GM15510 (cell line): ENCODE data around the gene RD3L.

ENCODE experiments used
- POLR2A ChIP-seq: IDR thresholded peaks from 3 replicates; pipeline ENCODE4 v1.6.1; 2011; ENCODE audit warnings: borderline replicate concordance; ENCODE audit not compliant: insufficient read length; ENCODE audit errors: extremely low read depth

Gene RD3L

DNA sequence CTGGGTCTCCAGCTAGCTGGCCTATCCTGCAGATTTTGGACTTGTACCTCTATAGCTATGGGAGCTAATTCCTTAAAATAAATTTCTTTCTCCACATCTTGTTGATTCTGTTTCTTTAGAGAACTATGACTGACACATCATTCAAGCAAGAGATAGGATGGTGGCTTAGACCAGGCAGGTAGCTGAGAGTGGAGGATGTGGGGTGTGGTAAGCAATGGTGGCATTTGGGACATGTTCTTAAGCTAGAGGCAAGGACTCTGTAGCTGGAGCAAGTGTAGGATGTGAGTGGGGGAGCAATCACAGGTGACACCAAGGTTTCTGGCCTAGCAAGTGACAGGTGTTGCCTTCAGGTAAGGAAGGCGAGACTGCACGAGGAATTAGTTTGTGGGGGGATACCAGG, 7.2 kb downstream of the RD3L start:
- no peak for TF ChIP-seq POLR2A

DNA sequence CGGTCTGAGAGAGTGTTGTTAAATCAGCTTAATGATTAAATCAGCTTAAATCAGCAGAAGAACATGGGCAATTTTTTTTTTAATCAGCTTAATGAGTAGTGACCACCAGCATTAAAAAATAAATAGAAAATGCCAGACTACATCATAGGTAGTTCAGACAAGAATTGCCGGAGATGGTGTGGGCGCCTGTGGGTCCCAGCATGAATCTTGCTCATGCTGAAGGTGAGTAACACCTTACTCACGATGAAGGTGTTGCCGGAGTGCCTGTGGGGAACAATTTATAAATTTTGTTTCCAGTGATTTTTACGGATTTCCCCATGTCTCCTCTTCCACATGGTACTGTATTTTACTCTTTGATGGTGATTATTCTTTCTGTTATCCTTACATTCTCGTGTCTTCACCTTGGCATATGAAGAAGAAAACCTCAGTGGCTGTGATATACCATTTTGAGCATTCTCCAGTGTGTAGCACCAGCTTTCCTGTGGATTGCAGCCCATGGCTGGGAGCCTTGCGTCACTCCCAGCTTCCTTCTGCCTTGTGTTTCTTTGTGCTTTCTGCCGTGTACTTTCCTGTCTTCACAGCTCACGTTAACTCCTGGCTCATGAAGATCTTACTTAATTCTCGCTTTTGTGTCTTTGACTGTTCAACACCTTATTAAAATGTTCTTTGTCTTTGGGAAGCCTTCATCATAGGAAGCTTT, 9.4 kb downstream of the RD3L start:
- no peak for TF ChIP-seq POLR2A

DNA sequence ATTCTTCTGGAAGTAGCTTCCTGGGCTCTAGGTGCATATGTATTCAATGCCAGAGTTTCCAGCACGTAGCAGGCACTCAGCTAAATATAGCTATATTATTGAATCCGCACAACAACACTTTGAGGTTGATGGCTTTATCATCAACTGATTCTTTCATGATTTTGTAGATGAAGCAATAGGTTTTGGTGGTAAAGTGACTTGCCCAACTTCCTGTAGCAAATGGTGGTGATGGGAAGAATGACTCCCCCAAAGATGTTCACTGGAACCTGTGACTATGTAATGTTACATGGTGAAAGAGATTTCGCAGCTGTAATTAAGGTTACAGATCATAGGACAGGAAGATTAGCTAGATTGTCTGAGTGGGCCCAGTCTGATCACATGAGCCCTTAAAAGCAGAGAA, 10.9 kb downstream of the RD3L start:
- TF ChIP-seq POLR2A = no peak

DNA sequence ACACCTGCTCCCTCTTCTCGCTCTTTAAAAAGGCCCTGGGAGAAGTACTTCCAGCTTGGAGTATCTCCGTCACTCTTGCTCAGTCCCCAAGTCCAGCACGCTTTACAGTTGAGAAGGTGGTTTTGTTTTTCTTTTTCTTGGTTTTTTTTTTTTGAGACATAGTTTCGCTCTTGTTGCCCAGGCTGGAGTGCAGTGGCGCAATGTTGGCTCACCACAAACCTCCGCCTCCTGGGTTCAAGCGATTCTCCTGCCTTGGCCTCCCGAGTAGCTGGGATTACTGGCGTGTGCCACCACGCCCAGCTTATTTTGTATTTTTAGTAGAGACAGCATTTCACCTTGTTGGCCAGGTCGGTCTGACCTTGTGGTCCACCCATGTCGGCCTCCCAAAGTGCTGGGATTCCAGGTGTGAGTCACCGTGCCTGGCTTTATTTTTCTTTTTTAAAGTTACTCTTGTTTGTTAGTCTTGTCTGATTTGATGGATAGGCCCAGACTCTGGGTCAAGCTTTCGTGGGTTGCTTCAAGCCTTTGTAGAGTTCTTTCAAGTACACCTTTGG, 12.2 kb downstream of the RD3L start:
- TF ChIP-seq POLR2A = no peak

DNA sequence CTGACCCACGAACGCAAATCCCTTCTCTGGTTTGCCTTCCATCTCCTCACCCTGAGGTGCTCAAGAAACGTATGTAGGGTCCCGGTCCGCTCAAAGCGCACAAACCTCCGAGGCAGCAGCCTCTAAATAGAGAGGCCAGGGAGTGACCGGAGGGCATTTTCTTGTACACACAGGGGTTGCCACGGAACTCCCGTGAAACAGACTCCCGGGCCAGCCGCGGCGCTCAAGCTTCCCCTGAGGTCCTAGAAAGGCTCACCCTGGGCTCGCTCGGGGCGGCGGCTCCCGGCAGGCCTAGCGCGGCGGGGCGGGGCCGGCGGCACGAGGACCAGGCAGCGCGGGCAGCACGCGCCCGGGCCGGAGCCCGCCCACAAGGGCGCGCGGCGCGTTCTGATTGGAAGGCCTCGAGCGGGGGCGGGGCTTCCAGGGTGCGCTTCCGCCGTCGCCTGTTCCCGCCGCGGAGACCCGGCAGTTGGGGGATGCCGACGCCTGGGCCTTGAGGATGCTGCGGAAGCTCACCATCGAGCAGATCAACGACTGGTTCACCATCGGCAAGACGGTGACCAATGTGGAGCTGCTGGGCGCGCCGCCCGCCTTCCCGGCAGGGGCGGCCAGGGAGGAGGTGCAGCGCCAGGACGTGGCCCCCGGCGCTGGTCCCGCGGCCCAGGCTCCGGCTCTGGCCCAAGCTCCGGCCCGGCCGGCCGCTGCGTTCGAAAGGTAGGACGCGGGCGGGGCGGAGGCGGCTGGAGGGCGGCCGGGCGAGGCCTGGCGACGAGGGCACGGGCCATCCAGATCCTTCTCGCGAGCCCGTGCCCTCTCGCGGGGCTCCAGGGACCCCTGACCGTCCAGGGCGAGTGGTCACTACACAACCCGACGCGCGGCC, 14.1 kb downstream of the RD3L start, which contains the start of gene TDRD9:
Gene TDRD9 (plus strand): TSS at position 446 of the 880 bp plus-strand sequence. CDS start 54 bp downstream, at position 500.
- TF ChIP-seq POLR2A = no peak

DNA sequence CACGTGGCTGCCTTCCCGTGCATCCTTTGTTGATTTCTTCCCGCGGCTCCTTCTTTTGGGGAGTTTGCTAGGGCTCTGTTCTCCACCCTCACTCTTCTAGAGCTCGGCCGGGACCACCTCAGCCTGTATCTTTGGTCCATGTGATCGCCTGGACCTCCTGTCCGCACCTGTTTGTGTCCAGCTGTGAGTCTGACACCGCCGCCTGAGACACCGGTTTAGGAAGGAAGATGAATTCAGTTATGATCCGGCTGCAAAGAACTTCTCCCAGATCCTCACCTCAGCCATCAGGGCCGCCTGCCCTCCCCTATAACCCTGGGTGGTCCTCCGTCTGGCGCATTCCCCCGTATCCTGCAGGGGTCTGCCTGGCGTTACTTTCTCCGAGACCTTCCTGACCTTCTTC, 14.8 kb downstream of the RD3L start:
- TF ChIP-seq POLR2A = no peak

DNA sequence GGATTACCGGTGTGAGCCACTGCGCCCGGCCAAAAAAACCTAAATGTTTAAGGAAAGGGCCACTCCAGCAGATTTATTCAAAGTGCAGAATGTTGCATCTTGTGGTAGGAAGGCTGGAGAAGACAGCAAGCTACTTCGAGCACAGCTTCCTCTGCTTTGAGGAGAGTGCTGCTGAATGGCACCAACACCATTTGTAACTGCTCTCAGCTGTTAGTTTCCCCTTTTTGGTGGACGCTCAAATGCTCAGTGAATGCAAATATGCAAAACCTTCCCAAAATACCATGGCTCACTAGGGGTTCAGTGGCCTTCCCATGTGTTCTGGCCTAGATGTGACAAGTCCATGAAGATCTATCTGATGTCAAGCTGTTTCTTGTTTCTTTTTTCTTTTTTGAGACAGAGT, 17.0 kb downstream of the RD3L start:
- TF ChIP-seq POLR2A = no peak

DNA sequence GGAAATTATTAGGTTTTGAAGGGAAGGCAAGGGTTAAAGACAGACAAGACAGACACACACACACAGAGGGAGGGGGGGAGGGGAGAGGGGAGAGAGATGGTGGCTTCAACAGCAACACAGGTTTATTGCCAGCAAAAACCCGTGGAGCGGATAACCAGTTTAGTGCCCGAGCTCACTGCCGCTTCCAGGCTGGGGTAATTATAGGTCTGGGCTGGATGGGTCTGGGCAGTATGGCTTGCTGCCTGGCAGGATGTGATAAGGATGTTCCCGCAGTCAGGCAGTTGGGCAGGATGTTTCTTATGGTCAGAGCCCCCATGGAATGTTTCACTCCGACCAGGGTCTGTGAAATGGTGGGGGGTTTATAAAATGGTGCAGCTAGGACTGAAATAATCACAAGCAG, 18.5 kb downstream of the RD3L start:
- no peak for TF ChIP-seq POLR2A

DNA sequence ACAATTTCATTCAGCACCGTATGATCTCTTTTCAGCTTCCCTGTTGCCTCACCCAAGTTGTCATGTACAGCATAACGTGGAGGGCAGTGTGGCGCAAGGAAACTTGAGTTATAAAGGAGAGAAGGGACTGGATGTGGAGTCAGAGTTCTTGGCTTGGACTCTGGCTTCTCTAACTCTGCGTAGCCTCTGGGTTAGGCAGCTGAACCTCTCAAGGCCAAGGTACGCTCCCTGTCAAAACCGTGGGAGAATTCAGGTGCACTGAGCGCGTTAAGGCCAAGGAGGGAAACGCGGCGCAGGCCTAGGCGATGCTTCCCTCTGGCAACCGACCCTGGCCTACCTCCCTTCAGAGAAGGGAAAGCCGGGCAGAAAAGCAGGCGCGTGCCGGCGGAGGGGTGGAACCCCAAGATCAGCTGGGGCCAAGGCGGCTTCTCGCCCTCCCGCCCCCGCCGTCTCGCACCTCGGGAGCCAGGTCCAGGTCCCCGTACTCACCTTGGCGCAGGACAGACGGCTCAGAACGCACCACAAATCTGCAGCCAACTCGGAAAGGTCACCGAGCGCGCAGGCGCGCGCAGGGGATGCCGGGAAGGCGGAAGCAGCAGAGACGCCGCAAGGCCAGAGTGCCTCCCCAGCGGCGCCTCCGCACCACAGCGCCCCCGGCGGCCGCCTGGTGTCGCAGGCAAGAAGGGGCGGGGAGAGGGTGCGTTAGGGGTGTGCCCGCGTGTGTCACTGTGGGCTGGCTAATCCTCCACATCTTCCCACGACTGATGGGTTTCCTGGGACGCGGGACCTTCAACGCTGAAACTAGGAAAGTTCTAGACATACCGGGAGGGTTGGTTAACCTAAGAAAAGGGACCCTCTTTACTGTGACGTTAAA, 21.1 kb downstream of the RD3L start:
- TF ChIP-seq POLR2A = peak; percentile 88

DNA sequence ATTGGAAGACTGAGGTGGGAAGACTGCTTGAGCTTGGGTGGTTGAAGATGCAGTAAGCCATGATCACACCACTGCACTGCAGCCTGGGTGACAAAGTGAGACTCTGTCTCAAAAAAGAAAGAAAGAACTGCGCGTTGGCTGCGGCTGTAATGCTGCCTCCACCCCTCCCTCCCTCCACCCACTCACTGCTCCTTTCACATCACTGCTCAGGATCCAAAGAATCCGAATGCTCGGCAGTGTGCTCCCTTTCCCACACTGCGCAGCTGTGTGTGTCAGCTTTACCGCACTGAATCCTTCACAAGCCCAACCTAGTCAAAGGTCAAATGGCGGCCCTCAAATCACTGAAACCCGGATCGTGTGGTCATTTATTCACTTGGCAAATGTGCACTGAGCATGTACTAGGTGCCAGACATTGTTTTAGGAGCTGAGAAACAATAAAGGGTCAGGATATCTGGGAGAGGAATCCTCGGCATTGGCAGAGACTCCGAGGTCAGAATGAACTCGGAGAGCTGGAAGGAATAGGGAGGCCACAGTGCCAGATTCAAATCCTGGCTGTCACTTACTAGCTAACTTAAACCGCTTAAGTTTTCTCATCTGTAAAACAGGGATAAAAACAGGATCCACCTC, 25.6 kb downstream of the RD3L start:
- TF ChIP-seq POLR2A = no peak

DNA sequence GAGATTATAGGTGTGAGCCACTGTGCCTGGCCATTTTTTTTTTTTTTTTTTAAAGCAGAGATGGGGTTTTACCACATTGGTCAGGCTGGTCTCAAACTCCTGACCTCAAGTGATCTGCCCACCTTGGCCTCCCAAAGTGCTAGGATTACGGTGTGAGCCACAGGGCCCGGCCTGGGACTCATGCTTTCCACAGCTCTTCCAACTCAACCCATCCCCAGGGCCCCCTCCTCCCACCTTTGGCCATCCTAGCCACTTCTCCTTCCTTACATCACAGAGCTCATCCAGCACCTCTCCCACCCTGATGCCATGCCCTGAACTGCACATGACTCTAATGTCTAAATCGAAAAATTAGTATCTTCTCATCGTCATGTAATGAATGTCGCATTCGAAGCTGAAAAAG, 26.7 kb downstream of the RD3L start:
- no peak for TF ChIP-seq POLR2A

DNA sequence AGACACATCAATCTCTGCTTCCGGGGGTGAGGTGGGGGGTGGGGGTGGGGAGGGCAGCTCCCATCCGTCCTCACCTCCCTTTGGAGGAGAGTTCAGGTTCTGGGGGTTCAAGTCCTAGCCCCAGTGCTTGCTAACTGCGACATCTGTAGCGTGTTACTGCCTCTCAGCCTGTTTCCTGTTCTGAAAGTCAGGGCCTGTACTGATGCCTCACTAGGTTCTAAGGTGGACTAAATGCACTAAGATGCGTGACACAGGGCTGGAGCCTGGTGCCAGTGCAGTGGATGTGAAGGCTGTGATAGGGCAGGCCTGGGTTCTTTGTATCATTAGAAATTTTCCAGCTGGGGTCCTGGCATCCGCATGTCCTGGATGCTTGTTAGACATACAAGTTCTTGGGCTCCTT, 31.3 kb downstream of the RD3L start:
- no peak for TF ChIP-seq POLR2A

DNA sequence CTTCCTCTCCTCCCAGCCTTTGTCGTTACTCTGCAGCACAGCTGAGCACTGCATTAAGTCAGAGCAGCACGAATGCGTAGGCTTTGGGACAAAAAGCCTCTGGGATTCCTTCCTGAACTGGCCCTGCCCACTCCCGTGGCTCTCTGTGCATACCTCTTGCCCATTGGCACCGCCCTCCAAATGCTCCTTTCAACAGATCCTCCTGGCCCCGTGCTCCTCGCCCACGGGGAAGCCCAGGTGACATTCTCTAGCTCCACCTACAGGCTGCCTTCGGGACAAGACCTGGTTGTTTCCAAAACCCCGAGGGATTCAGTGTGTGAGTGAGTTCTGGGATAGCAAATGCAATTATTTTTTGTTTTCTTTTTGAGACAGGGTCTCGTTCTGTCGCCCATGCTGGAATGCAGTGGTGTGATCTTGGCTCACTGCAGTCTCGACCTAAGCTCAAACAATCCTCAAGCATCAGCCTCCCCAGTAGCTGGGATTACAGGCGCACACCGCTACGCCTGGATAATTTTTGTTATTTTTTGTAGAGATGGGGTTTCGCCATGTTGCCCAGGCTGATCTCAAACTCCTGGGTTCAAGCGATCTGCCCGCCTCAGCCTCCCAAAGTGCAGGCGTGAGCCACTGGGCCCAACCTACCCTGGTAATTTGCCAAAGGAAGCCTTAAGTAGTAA, 31.9 kb downstream of the RD3L start:
- TF ChIP-seq POLR2A = no peak
